VCaP (cell line): ENCODE measurements around the gene CCDC8.
"Not testable (repeated sequence)": the region's sequence is repeated elsewhere in the genome, so short reads cannot be mapped to it uniquely, and the experiment has no call there.

Source experiments
- H3K27ac ChIP-seq: fragments of 450-650 bp; 2 replicates; pipeline ENCODE4 v1.5.1; 2017
- CTCF ChIP-seq: fragments of 450-650 bp; conservative IDR thresholded peaks from 2 replicates; pipeline ENCODE4 v1.5.1; 2017; ENCODE audit warnings: mild to moderate bottlenecking, moderate library complexity

Gene CCDC8

GRCh38 chr19:46427518-46428045 is 14.2 kb upstream of the CCDC8 start:
- TF ChIP-seq CTCF, result no peak
- H3K27ac ChIP-seq, result no peak overlapping the region

- no peak overlapping the region for H3K27ac ChIP-seq
- no peak for TF ChIP-seq CTCF
These were observed 13.3 kb upstream of the CCDC8 start for GRCh38 chr19:46426506-46427162.

- TF ChIP-seq CTCF, result no peak
- no peak overlapping the region for H3K27ac ChIP-seq
These were observed 12.7 kb upstream of the CCDC8 start for GRCh38 chr19:46426035-46426505.

- no peak for TF ChIP-seq CTCF
- no peak overlapping the region for H3K27ac ChIP-seq
These were observed 9.8 kb upstream of the CCDC8 start for GRCh38 chr19:46423188-46423587.

GRCh38 chr19:46422344-46422743 is 9.0 kb upstream of the CCDC8 start:
- no peak overlapping the region for H3K27ac ChIP-seq
- no peak for TF ChIP-seq CTCF

- no peak overlapping the region for H3K27ac ChIP-seq
- TF ChIP-seq CTCF, result no peak
These were observed 6.7 kb upstream of the CCDC8 start for GRCh38 chr19:46420056-46420455.

GRCh38 chr19:46415804-46416709 is 2.7 kb upstream of the CCDC8 start:
- peak overlapping the region; percentile 53 for H3K27ac ChIP-seq

GRCh38 chr19:46414899-46415298 is 1.5 kb upstream of the CCDC8 start:
- H3K27ac ChIP-seq, result not testable (repeated sequence)
